GM19238 (cell line): Measurements from ENCODE around the gene EPS8L2.
"Not testable (repeated sequence)": the region's sequence is repeated elsewhere in the genome, so short reads cannot be mapped to it uniquely, and the experiment has no call there.

Experiments used
- DNase-seq: peaks from one replicate; pipeline ENCODE4 v3.0.0; 2011; ENCODE audit warnings: low spot score; ENCODE audit not compliant: insufficient read length

The EPS8L2 gene

GRCh38 chr11:689625-690024, 16.4 kb upstream of the EPS8L2 start:
- DNase-seq, result no peak

DNA sequence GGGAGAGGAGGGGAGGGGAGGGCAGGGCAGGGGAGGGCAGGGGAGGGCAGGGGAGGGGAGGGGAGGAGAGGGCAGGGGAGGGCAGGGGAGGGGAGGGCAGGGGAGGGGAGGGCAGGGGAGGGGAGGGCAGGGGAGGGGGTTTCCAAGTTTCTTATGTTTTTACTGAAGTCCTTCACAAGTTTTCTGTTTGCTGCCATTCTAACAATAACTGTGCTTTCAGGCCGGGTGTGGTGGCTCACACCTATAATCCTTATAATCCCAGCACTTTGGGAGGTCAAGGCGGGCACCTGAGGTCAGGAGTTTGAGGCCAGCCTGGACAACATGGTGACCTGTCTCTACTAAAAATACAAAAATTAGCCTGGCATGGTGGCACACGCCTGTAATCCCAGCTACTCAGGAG, 15.8 kb upstream of the EPS8L2 start:
- not testable (repeated sequence) for DNase-seq

- no peak for DNase-seq
Observed at GRCh38 chr11:690738-691633, 15.0 kb upstream of the EPS8L2 start.

GRCh38 chr11:691710-692590, 14.1 kb upstream of the EPS8L2 start:
- DNase-seq, result no peak

GRCh38 chr11:692824-693414, 13.1 kb upstream of the EPS8L2 start:
- DNase-seq, result no peak

- DNase-seq, result no peak
Observed at GRCh38 chr11:693415-693831, 12.6 kb upstream of the EPS8L2 start.

- no peak for DNase-seq
Observed at GRCh38 chr11:693887-694562, 12.0 kb upstream of the EPS8L2 start.

DNA sequence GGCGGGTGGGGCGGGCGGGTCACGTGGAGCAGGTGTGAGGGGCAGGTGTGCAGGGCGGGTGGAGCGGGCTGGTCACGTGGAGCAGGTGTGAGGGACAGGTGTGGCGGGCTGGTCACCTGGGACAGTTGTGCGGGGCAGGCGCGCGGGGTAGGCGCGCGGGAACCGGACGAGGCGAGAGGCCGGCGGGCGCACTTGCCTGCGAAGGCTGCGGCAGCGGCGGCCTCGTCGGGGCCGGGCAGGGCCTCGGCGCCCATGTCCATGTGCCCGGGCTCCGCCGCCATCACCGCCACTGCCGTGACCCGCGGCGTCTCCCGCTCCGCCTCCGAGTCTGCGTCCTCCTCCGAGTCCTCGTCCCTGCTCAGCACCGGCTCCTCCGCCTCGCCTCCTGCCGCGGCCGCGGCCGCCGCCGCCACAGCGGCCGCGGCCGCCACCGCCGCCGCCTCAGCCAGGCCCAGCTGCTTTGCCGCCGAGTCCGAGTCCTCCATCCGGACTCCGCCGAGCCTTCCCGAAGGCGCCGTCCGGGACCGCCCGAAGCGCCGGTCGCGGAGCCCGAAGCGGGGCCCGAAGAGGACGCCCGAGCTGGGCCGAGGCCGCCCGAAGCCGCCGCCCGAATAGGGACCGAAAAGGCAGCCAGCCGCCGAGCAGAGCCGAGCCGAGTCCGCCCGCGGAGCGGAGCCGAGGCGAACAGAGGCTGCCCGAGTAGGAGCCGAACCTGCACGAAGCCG, 11.3 kb upstream of the EPS8L2 start, which contains the start of gene DEAF1:
TSS of gene DEAF1 (minus strand) at position 660 of the 725 bp plus-strand sequence. CDS start at position 485, 175 bp downstream.
- peak; percentile 79 for DNase-seq

DNA sequence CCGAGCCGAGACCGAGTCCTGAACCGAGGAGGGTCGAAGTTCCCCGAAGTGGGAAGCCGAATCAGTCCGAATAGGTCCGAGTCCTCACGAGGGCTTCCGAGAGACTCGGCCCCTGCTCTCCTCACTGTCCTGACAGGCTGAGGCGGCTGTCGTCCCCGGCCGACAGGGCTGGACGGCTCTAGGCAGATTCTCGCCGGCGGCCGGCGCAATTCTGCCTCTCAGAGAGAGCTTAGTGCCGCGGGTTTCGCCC, 10.8 kb upstream of the EPS8L2 start:
- DNase-seq, result no peak

- DNase-seq, result peak; percentile 74
Observed at GRCh38 chr11:695538-696248, 10.3 kb upstream of the EPS8L2 start, which contains the start of gene TMEM80. TSS of gene TMEM80 (plus strand) at chr11:695816. CDS start at chr11:695828, 12 bp downstream.

GRCh38 chr11:696955-697491, 9.0 kb upstream of the EPS8L2 start:
- no peak for DNase-seq

GRCh38 chr11:697811-698311, 8.2 kb upstream of the EPS8L2 start:
- DNase-seq, result no peak

DNA sequence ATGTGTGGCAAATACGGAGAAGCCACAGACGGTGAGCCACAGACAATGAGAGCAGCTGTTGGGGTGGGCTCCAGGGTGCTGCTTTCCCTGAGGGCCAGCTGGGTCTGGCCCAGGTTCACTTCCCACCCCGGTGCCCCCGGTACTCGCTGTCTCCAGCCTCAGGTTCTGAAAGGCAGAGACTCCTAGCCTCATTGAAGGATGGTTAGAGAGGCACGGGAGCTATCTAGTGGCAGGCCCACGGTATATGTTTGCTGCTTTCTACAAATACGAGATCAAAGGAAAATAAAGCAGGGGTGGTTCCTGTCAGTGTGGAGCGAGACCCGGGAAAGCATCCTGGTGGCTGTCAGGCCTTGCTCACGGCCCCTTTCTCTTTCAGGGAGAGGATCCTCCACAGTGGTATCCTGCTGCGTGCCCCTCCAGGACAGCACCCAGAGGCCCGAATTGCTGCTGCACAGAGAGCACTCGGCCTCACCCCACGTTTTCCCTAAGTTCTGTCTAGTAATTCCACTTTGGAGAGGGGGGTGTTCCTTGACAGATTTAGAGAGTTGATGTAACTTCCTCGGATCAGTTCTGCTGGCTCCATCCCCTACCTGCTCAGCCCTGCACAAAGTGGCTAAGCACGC, 7.4 kb upstream of the EPS8L2 start:
- no peak for DNase-seq

- DNase-seq, result no peak
Observed at GRCh38 chr11:699116-699508, 6.9 kb upstream of the EPS8L2 start.

GRCh38 chr11:699753-700152, 6.3 kb upstream of the EPS8L2 start:
- no peak for DNase-seq

DNA sequence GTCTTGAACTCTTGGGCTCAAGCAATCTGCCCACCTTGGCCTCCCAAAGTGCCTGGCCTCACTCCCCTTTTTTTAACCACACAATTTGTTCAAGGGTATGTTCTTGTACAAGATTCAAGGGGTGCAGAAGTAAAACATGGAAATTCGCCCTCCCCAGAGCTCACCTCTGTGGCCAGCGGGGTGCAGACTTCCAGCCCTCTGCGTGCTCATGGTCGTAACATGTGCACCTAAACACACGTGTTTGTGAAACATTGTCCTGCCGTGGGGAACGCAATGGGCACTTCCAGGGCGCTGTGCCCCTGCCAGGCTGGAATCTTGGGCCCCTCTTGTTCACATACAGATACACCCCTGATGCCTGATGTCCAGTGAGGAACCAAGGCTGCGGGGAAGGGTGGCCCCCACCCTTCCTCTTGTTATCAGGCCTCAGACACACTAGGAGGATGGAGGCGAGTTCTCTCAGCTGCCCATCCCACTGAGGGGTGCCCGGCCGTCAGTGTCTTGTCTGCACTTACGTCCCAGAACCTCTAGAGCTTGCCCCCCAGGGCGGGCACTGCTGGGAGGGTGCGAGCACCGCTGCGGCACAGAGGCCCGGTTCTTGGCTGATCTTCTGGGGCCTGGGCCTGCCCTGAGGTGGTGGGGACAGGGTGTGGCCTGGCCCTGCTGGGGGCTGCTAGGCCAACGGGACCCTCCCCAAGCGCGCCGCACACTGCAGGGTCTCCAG, 4.1 kb upstream of the EPS8L2 start:
- DNase-seq, result no peak

DNA sequence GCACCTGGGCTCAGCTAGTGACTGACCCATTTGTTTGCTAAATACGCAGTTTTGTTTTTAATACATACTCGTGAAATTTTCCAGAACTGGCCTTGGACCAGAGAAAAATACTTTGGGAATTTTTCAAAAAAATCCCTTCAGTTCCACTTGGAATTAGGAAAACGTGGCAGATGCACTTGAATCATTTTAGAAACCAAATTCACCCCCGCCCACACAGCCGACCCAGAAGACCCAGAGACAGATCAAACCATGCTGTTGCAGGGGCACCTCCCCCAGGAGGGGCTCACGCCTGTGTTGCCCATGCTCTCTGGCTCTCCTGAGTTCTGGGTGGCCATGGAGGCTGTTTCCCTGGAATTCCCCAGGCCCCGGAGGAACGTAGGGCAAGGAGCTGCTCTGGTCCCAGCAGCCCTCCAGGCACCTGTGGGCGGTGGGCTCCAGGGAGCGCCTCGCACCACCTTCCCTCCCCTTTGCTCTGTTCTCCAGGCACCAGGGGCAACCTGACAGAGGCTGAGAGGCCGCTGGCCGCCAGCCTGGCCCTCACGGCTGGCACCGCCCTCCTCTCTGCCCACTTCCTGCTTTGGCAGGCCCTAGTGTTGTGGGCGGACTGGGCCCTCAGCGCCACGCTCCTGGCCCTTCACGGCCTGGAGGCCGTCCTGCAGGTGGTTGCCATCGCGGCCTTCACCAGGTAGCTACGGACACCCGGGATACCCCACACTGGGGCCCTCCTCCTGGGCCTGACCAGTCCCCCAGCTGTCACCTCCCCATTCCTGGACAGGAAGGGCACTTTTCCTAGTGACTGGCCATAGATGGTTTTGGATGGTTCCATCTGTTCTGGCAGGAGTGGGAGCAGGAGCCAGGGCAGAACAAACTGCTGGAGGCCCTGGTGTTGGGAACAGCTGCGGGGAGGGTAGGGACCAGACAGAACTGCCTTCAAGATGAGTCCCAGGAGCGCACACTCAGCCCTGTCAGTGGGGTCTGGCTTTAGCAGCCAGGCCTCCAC, 3.3 kb upstream of the EPS8L2 start:
- no peak for DNase-seq
